Measurements from ENCODE around the gene HDLBP. TPM values are rescaled to one million over a fixed set of nuclear protein-coding genes. Genes with fewer than 3 reads are reported as not detected.

HDLBP gene
- total and polyA plus RNA-seq, 2 experiments from 2014 or later = 389 to 437 TPM

DNA sequence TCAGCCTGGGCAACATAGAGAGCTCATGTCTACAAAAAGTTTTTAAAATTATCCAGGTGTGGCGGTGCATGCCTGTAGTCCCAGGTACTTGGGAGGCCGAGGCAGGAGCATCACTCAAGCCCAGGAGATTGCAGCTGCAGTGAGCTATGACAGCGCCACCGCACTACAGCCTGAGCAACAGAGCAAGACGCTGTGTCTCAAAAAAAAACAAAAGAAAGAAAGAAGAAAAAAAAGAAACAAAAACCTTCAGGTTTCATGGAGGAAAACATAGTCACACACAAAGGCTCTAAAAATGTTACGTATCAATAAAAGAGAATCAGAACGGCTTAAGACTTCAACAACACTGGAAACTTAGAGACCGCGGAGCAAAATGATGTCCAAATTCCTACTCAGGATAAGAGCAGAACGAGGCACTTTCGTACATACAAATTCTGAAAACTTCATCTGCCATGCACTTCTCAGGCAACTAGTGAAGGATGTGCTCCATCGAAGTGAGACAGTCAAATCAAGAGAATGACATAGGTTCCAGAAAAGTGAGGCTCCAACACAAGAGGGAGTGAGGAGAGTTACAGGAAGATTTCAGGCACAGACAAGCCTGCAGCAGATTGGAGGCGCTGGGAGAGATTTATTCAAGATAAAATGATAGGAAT lies 4.4 kb downstream of the HDLBP start:
- Histone ChIP-seq H3K27me3 (no peaks in the 10 kb centered on the region), H3K4me3 (no peak overlapping the region), H3K36me3 (replicated peaks; ENCODE audit: insufficient read depth, low read depth) (no peaks in the 10 kb centered on the region), H3K27ac (no peak overlapping the region), H3K79me2 (peaks cover 89% of the 10 kb centered on the region), H3K9me3 (ENCODE audit: low read depth) (no peaks in the 10 kb centered on the region), H3K4me1 (ENCODE audit: insufficient read depth) (peaks cover 8% of the 10 kb centered on the region), H4K20me1 (ENCODE audit: insufficient read depth, poor library complexity, severe bottlenecking) (peaks cover 48% of the 10 kb centered on the region), H3K4me2 (no peak overlapping the region), H3K9me2 (replicated peaks; ENCODE audit: insufficient read depth) (no peaks in the 10 kb centered on the region), H2AFZ (no peak overlapping the region)
- TF ChIP-seq EZH2 (IDR thresholded peaks at IDR 0.05; ENCODE audit: borderline replicate concordance) = no peak
- TF ChIP-seq, protein P1, sequence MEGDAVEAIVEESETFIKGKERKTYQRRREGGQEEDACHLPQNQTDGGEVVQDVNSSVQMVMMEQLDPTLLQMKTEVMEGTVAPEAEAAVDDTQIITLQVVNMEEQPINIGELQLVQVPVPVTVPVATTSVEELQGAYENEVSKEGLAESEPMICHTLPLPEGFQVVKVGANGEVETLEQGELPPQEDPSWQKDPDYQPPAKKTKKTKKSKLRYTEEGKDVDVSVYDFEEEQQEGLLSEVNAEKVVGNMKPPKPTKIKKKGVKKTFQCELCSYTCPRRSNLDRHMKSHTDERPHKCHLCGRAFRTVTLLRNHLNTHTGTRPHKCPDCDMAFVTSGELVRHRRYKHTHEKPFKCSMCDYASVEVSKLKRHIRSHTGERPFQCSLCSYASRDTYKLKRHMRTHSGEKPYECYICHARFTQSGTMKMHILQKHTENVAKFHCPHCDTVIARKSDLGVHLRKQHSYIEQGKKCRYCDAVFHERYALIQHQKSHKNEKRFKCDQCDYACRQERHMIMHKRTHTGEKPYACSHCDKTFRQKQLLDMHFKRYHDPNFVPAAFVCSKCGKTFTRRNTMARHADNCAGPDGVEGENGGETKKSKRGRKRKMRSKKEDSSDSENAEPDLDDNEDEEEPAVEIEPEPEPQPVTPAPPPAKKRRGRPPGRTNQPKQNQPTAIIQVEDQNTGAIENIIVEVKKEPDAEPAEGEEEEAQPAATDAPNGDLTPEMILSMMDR (IDR thresholded peaks at IDR 0.05; ENCODE audit: poor library complexity) = no peak
- no peak for TF ChIP-seq EZH2phosphoT487 (IDR thresholded peaks at IDR 0.05; ENCODE audit: low read depth, severe bottlenecking, unreplicated experiment)
- 93% methylated on average over 13 of the region's 13 CpGs for WGBS (ENCODE audit: low lambda C conversion rate, missing lambda C conversion rate)
- no peak for DNase-seq (ENCODE audit: low spot score)

DNA sequence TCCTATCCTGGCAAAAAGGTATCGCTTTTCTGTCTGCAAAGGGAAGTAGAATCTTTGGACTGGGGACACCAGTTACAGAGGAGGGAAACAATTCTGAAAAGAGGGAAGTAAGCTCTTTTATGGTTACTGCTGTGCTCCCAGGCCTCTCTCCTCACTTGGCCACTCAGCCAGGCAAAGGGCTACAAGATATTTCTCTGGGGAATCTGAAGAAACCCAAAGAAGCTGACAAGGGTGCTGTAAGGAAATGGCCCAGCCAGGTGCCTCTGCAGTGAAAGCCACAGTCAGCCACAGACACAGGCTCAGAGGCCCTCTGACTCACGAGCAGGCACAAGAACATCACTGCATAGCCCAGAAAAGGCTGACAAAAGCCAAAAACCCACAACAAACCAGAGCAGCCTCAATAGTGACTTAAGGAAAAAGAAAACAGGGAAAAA lies 5.8 kb downstream of the HDLBP start:
- Histone ChIP-seq H3K4me2 (no peak overlapping the region), H3K4me3 (no peak overlapping the region), H3K9me3 (ENCODE audit: low read depth) (no peaks in the 10 kb centered on the region), H3K27ac (no peak overlapping the region), H3K79me2 (peaks cover 100% of the 10 kb centered on the region), H2AFZ (no peak overlapping the region), H4K20me1 (ENCODE audit: insufficient read depth, poor library complexity, severe bottlenecking) (peaks cover 59% of the 10 kb centered on the region), H3K4me1 (ENCODE audit: insufficient read depth) (peaks cover 8% of the 10 kb centered on the region), H3K27me3 (no peaks in the 10 kb centered on the region), H3K9me2 (replicated peaks; ENCODE audit: insufficient read depth) (no peaks in the 10 kb centered on the region), H3K36me3 (replicated peaks; ENCODE audit: insufficient read depth, low read depth) (no peaks in the 10 kb centered on the region)
- TF ChIP-seq, protein P1 (IDR thresholded peaks at IDR 0.05; ENCODE audit: poor library complexity) = no peak
- no peak for TF ChIP-seq EZH2 (IDR thresholded peaks at IDR 0.05; ENCODE audit: borderline replicate concordance)
- no peak for TF ChIP-seq EZH2phosphoT487 (IDR thresholded peaks at IDR 0.05; ENCODE audit: low read depth, severe bottlenecking, unreplicated experiment)
- DNase-seq (ENCODE audit: low spot score) = no peak
- 88% methylated on average over 2 of the region's 2 CpGs for WGBS (ENCODE audit: low lambda C conversion rate, missing lambda C conversion rate)

DNA sequence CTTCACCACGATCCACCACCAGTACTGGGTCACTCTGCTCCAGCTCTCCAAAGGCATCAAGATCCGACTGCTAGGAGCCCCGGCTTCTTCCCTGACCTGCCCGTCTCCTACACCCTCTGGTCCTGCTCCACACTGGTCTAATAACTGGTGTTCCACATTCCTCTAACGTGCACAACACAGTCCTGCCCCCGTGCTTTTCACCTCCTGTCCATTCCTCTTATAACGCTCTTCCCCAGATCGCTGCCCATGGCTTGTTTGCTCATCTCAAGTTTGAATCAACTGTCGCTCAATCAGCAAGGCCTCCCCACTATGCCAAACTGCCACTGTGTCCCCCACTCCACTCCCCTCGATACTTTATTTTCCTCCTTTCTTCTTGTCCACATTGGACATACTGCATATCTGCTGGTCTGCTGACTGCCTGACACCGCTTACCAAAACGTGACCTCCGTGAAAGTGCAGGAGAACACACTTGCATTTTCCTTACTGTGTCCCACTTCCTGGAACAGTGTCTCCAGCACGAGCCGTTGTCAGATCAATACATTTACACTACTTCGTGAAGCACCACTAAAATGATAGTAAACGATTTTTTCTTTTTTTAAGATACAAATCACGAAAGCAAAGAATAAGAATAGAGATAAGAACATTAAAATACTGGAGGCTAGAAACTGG lies 6.5 kb downstream of the HDLBP start:
- DNase-seq (ENCODE audit: low spot score) = no peak
- Histone ChIP-seq H4K20me1 (ENCODE audit: insufficient read depth, poor library complexity, severe bottlenecking) (peaks cover 66% of the 10 kb centered on the region), H3K27me3 (no peaks in the 10 kb centered on the region), H3K4me2 (no peak overlapping the region), H3K79me2 (peaks cover 100% of the 10 kb centered on the region), H3K9me2 (replicated peaks; ENCODE audit: insufficient read depth) (no peaks in the 10 kb centered on the region), H3K4me3 (no peak overlapping the region), H3K27ac (no peak overlapping the region), H3K9me3 (ENCODE audit: low read depth) (no peaks in the 10 kb centered on the region), H2AFZ (no peak overlapping the region), H3K4me1 (ENCODE audit: insufficient read depth) (peaks cover 5% of the 10 kb centered on the region), H3K36me3 (replicated peaks; ENCODE audit: insufficient read depth, low read depth) (no peaks in the 10 kb centered on the region)
- 90% methylated on average over 18 of the region's 18 CpGs for WGBS (ENCODE audit: low lambda C conversion rate, missing lambda C conversion rate)
- no peak for TF ChIP-seq EZH2 (IDR thresholded peaks at IDR 0.05; ENCODE audit: borderline replicate concordance)
- TF ChIP-seq, protein P1 (IDR thresholded peaks at IDR 0.05; ENCODE audit: poor library complexity) = no peak
- TF ChIP-seq EZH2phosphoT487 (IDR thresholded peaks at IDR 0.05; ENCODE audit: low read depth, severe bottlenecking, unreplicated experiment) = no peak
